Mesenchymal stem cell (in vitro differentiated cells and primary cell): ENCODE data around the gene ASIP.
"Not testable (repeated sequence)": the region's sequence is repeated elsewhere in the genome, so short reads cannot be mapped to it uniquely, and the experiment has no call there.

ENCODE experiments used
- DNase-seq: peaks from one replicate; pipeline ENCODE4 v3.0.0-alpha.2; 2013
- H2AFZ ChIP-seq: one replicate; pipeline ENCODE4 v1.6.1; 2013; ENCODE audit warnings: low read depth, mild to moderate bottlenecking, control low read depth, inconsistent platforms, low read length, moderate library complexity
- H2AK5ac ChIP-seq: 2 replicates; pipeline ENCODE4 v1.6.1; 2013; ENCODE audit warnings: low read length, moderate library complexity, mild to moderate bottlenecking, inconsistent platforms; ENCODE audit not compliant: severe bottlenecking
- H2BK120ac ChIP-seq: one replicate; pipeline ENCODE4 v1.6.1; 2013; ENCODE audit warnings: low read depth, mild to moderate bottlenecking, inconsistent platforms, low read length, moderate library complexity
- H2BK12ac ChIP-seq, 2 experiments: one replicate each; pipeline ENCODE4 v1.6.1; 2013; ENCODE audit warnings: inconsistent platforms in 2 of 2, low read length in 2 of 2, mild to moderate bottlenecking in 2 of 2, moderate library complexity in 2 of 2, control low read depth in 1 of 2
- H2BK15ac ChIP-seq: one replicate; pipeline ENCODE4 v1.6.1; 2013; ENCODE audit warnings: mild to moderate bottlenecking, low read depth, inconsistent platforms; ENCODE audit not compliant: poor library complexity, severe bottlenecking
- H2BK5ac ChIP-seq: 2 replicates; pipeline ENCODE4 v1.6.1; 2013; ENCODE audit warnings: low read depth, mild to moderate bottlenecking, low read length, control low read depth, inconsistent platforms; ENCODE audit not compliant: poor library complexity, severe bottlenecking
- H3K14ac ChIP-seq, 2 experiments: one replicate each; pipeline ENCODE4 v1.6.1; 2013; ENCODE audit warnings: inconsistent platforms in 2 of 2, low read length in 2 of 2, control low read depth in 1 of 2, mild to moderate bottlenecking in 1 of 2, moderate library complexity in 1 of 2
- H3K18ac ChIP-seq, 2 experiments: one replicate each; pipeline ENCODE4 v1.6.1; 2013; ENCODE audit warnings: inconsistent platforms in 2 of 2, low read length in 2 of 2, control low read depth in 1 of 2, low read depth in 1 of 2, mild to moderate bottlenecking in 1 of 2
- H3K23ac ChIP-seq, 2 experiments: one replicate each; pipeline ENCODE4 v1.6.1; 2013; ENCODE audit warnings: inconsistent platforms in 2 of 2, low read length in 2 of 2, mild to moderate bottlenecking in 2 of 2, moderate library complexity in 2 of 2, control low read depth in 1 of 2
- H3K27ac ChIP-seq: 2 replicates; pipeline ENCODE4 v1.5.1; 2013; ENCODE audit warnings: mild to moderate bottlenecking, moderate library complexity, low read length, control low read depth, inconsistent platforms; ENCODE audit not compliant: poor library complexity, severe bottlenecking
- H3K27me3 ChIP-seq, 2 experiments: 2 replicates each; pipeline versions ENCODE4 v1.6.1 to v1.7.0; 2013; ENCODE audit warnings: low read length in 2 of 2, mild to moderate bottlenecking in 2 of 2, moderate library complexity in 2 of 2, control low read depth in 1 of 2, inconsistent platforms in 1 of 2; ENCODE audit not compliant: control insufficient read depth in 1 of 2, insufficient read depth in 1 of 2
- H3K36me3 ChIP-seq, 2 experiments: 2 replicates each; pipeline versions ENCODE4 v1.6.1 to v1.7.0; 2013; ENCODE audit warnings: low read length in 2 of 2, control low read depth in 1 of 2, inconsistent platforms in 1 of 2, low read depth in 1 of 2, mild to moderate bottlenecking in 1 of 2; ENCODE audit not compliant: insufficient read depth in 2 of 2, control insufficient read depth in 1 of 2
- H3K4ac ChIP-seq, 2 experiments: one replicate each; pipeline ENCODE4 v1.6.1; 2013; ENCODE audit warnings: inconsistent platforms in 2 of 2, low read length in 2 of 2, mild to moderate bottlenecking in 2 of 2, moderate library complexity in 2 of 2, control low read depth in 1 of 2, low read depth in 1 of 2
- H3K4me1 ChIP-seq: 2 replicates; pipeline ENCODE4 v1.6.1; 2013; ENCODE audit warnings: low read depth, low read length, control low read depth; ENCODE audit not compliant: control insufficient read depth, insufficient read depth
- H3K4me2 ChIP-seq: 2 replicates; pipeline ENCODE4 v1.6.1; 2013; ENCODE audit warnings: low read length, mild to moderate bottlenecking, inconsistent platforms; ENCODE audit not compliant: poor library complexity, severe bottlenecking
- H3K4me3 ChIP-seq, 2 experiments: 2 replicates each; pipeline versions ENCODE4 v1.5.1 to v1.7.0; 2013; ENCODE audit warnings: low read length in 2 of 2, mild to moderate bottlenecking in 2 of 2, control low read depth in 1 of 2, low read depth in 1 of 2; ENCODE audit not compliant: insufficient read depth in 1 of 2
- H3K79me1 ChIP-seq: replicated peaks from 2 replicates; pipeline ENCODE4 v1.6.1; 2013; ENCODE audit warnings: mild to moderate bottlenecking, control low read depth, low read length, inconsistent platforms; ENCODE audit not compliant: poor library complexity, severe bottlenecking
- H3K9ac ChIP-seq: 2 replicates; pipeline ENCODE4 v1.7.0; 2013; ENCODE audit warnings: mild to moderate bottlenecking, low read length, moderate library complexity
- H3K9me3 ChIP-seq: 2 replicates; pipeline ENCODE4 v1.7.0; 2013; ENCODE audit warnings: mild to moderate bottlenecking, low read length; ENCODE audit not compliant: control insufficient read depth
- H4K8ac ChIP-seq: one replicate; pipeline ENCODE4 v1.6.1; 2013; ENCODE audit warnings: inconsistent platforms, mild to moderate bottlenecking, low read length, moderate library complexity
- H4K91ac ChIP-seq: one replicate; pipeline ENCODE4 v1.6.1; 2013; ENCODE audit warnings: mild to moderate bottlenecking, low read length, inconsistent platforms
- WGBS: methylation state at CpG from one replicate; pipeline ENCODE4 v1.1.7; 2013; ENCODE audit warnings: mixed read lengths; 5-methylcytosine and 5-hydroxymethylcytosine counted together

ASIP gene

DNA sequence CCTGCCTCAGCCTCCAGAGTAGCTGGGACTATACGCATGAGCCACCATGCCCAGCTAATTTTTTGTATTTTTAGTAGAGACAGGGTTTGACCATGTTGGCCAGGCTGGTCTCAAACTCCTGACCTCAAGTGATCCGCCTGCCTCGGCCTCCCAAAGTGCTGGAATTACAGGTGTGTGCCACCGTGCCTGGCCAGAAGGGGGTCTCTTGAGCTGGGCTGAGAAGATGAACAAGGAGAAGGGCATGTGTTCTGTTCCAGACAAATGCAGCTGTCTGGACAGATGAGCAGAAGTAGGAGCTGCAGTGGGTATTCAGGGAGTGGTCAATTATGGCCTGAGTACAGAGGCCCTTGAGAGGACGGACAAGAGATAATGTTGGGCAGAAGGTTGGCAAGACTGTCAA lies 46.3 kb downstream of the ASIP start:
- not testable (repeated sequence) for H3K9ac ChIP-seq, H4K8ac ChIP-seq, H2AFZ ChIP-seq, H2AK5ac ChIP-seq, H3K9me3 ChIP-seq, H3K4me1 ChIP-seq, H3K4me3 ChIP-seq, H2BK12ac ChIP-seq, H3K23ac ChIP-seq, H4K91ac ChIP-seq, H2BK15ac ChIP-seq, H3K14ac ChIP-seq, H3K27ac ChIP-seq, H3K18ac ChIP-seq, H2BK120ac ChIP-seq, H3K4me2 ChIP-seq, DNase-seq, H3K4ac ChIP-seq, H2BK5ac ChIP-seq, H3K27me3 ChIP-seq
- H3K36me3 ChIP-seq: peaks cover 75 to 78% of the 10 kb centered on the region in 2 experiments
- peaks cover 11% of the 10 kb centered on the region for H3K79me1 ChIP-seq
- 93% methylated on average over 5 of the region's 5 CpGs for WGBS

DNA sequence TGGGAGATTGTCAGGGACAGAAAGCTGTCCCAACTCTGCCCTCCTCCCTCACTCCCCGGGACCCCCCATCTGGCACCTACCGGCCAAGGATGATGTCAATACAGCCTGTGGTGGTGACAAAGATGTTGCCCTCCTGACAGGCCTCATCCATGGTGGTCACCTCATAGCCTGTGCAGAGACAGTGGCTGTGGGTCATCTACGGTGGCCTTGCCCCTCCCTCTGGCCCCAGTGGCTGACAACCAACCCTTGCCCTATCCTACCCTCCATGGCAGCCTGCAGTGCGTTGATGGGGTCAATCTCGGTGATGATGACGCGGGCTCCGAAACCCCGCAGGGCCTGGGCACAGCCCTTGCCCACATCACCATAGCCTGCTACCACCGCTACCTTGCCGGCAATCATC lies 49.2 kb downstream of the ASIP start:
- Histone ChIP-seq H4K91ac (peak overlapping the region; percentile 16), H2BK120ac (no peak overlapping the region), H3K14ac (no peak overlapping the region), H2AK5ac (no peak overlapping the region), H3K4me2 (no peak overlapping the region), H4K8ac (no peak overlapping the region), H3K27me3 (no peaks in the 10 kb centered on the region), H3K4me1 (peaks cover 2% of the 10 kb centered on the region), H3K9ac (no peak overlapping the region), H3K27ac (no peak overlapping the region), H2AFZ (no peak overlapping the region), H3K4ac (no peak overlapping the region), H3K18ac (no peak overlapping the region), H2BK5ac (no peak overlapping the region), H3K79me1 (peaks cover 37% of the 10 kb centered on the region), H2BK15ac (no peak overlapping the region), H3K9me3 (no peaks in the 10 kb centered on the region), H3K4me3 (no peak overlapping the region), H3K36me3 (peaks cover 79 to 84% of the 10 kb centered on the region in 2 experiments), H3K23ac (no peak overlapping the region), H2BK12ac (no peak overlapping the region)
- WGBS: 97% methylated on average over 9 of the region's 11 CpGs
- no peak for DNase-seq

DNA sequence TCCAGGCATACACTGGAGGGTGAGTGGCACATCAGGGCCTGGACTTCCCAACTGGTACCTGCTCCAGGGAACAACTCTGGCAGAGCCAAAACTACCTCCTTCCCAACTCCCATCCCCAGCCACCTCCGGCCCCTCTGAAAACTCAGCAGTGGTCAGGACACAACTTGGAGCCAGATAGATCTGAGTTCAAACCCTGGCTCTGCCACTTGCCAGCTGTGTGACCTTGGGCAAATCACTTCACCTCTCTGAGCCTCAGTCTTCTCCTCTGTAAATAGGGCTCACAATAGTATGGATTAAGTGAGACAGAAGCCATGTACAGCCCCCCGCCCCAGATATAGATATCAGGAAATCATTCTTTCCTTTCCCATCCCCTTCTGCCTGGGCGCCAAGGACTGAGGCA lies 51.3 kb downstream of the ASIP start:
- no peak overlapping the region for H3K23ac ChIP-seq
- WGBS: 98% methylated on average over 3 of the region's 3 CpGs
- H3K27ac ChIP-seq: no peak overlapping the region
- H2AK5ac ChIP-seq: no peak overlapping the region
- no peak overlapping the region for H3K4me3 ChIP-seq
- no peak for DNase-seq
- H3K9me3 ChIP-seq: no peaks in the 10 kb centered on the region
- H3K27me3 ChIP-seq: no peaks in the 10 kb centered on the region
- H2BK5ac ChIP-seq: no peak overlapping the region
- H3K4me1 ChIP-seq: peaks cover 2% of the 10 kb centered on the region
- no peak overlapping the region for H3K4ac ChIP-seq
- peaks cover 69 to 71% of the 10 kb centered on the region in 2 experiments for H3K36me3 ChIP-seq
- H2AFZ ChIP-seq: no peak overlapping the region
- no peak overlapping the region for H4K91ac ChIP-seq
- H3K9ac ChIP-seq: no peak overlapping the region
- H2BK15ac ChIP-seq: no peak overlapping the region
- H2BK120ac ChIP-seq: no peak overlapping the region
- no peak overlapping the region for H4K8ac ChIP-seq
- H3K18ac ChIP-seq: no peak overlapping the region
- H3K4me2 ChIP-seq: no peak overlapping the region
- peaks cover 46% of the 10 kb centered on the region for H3K79me1 ChIP-seq
- H3K14ac ChIP-seq: no peak overlapping the region
- no peak overlapping the region for H2BK12ac ChIP-seq

DNA sequence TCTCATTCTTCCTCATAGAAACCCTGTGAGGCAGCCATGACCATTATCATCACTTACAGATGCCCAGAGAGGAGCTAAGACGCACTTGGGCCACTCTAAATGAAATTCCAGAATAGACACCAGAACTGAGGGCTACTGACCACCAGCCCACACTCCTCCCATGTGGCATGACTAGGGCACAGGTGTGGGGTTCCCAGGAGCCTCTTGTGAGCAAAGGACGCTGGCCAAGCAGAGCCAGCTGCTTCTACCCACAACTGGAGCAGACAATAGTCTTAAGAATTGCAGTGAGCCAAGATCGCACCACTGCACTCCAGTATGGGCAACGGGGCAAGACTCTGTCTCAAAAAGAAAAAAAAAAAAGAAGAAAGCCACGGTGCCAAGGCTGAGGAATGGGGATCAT lies 51.9 kb downstream of the ASIP start:
- Histone ChIP-seq H2BK15ac (no peak overlapping the region), H3K23ac (no peak overlapping the region), H3K79me1 (peaks cover 43% of the 10 kb centered on the region), H3K4me1 (peaks cover 2% of the 10 kb centered on the region), H3K4me3 (no peak overlapping the region), H3K36me3 (peaks cover 63 to 65% of the 10 kb centered on the region in 2 experiments), H3K27me3 (no peaks in the 10 kb centered on the region), H3K4ac (no peak overlapping the region), H2BK12ac (no peak overlapping the region), H2BK5ac (no peak overlapping the region), H4K91ac (no peak overlapping the region), H3K18ac (no peak overlapping the region), H3K9me3 (no peaks in the 10 kb centered on the region), H3K9ac (no peak overlapping the region), H3K4me2 (no peak overlapping the region), H2BK120ac (no peak overlapping the region), H2AFZ (no peak overlapping the region), H3K27ac (no peak overlapping the region), H3K14ac (no peak overlapping the region), H4K8ac (no peak overlapping the region), H2AK5ac (no peak overlapping the region)
- 93% methylated on average over 5 of the region's 5 CpGs for WGBS
- no peak for DNase-seq
